GM12873 (cell line): Measurements from ENCODE around the gene KSR1.

Experiments used
- TF ChIP-seq, protein P1 (sequence below): IDR thresholded peaks from 2 replicates; pipeline ENCODE4 v1.5.1; 2012; ENCODE audit warnings: low read depth, mild to moderate bottlenecking, moderate library complexity, low read length, control low read depth; ENCODE audit not compliant: insufficient read depth; ENCODE audit errors: missing control alignments

Gene KSR1

DNA sequence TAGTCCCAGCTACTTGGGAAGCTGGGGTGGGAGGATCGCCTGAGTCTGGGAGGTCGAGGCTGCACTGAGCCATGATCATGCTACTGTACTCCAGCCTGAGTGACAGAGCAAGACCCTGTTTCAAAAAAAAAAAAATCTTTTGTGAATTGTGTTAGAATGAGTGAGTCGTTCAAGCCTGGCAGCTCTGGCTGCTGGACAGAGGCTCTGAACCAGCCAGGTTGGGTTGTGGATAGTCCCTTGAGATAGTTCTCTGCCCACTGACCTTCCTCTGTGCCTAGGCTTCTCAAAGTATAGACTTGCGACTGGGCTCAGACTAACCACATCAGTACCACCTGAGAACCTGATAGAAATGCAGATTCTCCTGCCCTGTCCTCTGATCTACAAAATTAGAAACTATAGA, 2.2 kb upstream of the KSR1 start:
- TF ChIP-seq, protein P1, sequence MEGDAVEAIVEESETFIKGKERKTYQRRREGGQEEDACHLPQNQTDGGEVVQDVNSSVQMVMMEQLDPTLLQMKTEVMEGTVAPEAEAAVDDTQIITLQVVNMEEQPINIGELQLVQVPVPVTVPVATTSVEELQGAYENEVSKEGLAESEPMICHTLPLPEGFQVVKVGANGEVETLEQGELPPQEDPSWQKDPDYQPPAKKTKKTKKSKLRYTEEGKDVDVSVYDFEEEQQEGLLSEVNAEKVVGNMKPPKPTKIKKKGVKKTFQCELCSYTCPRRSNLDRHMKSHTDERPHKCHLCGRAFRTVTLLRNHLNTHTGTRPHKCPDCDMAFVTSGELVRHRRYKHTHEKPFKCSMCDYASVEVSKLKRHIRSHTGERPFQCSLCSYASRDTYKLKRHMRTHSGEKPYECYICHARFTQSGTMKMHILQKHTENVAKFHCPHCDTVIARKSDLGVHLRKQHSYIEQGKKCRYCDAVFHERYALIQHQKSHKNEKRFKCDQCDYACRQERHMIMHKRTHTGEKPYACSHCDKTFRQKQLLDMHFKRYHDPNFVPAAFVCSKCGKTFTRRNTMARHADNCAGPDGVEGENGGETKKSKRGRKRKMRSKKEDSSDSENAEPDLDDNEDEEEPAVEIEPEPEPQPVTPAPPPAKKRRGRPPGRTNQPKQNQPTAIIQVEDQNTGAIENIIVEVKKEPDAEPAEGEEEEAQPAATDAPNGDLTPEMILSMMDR, result no peak

GRCh38 chr17:27455236-27455913, 873 bp upstream of the KSR1 start:
- TF ChIP-seq, protein P1, result no peak

DNA sequence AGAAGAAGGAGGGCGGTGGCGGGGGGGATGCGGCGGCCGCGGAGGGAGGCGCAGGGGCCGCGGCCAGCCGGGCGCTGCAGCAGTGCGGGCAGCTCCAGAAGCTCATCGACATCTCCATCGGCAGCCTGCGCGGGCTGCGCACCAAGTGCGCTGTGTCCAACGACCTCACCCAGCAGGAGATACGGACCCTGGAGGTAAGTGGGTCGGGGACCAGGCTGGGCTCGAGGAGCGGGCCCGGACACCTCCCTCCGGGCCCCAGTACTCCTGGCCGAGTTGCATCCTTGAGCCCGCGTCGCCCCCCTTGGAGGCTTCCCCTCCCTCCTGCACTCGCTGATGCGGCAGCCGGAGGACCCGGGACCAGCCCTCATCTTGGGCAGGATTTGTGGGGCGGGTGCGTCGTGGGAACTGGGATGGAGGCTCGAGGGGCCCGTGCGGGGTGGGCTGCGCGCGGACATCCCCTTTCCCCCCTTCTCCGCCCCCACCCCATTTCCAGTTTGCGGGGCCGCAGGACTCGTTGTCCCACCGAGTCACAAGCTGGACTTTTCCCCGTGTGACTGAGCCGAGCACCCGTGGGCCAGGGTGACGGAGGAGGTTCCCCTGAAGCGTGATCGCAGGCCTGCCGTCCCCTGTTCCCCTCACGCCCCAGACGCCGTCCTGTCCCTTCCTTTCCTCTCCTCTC, 572 bp downstream of the KSR1 start:
- TF ChIP-seq, protein P1, result no peak

GRCh38 chr17:27457360-27457715, 1.1 kb downstream of the KSR1 start:
- TF ChIP-seq, protein P1, result no peak

DNA sequence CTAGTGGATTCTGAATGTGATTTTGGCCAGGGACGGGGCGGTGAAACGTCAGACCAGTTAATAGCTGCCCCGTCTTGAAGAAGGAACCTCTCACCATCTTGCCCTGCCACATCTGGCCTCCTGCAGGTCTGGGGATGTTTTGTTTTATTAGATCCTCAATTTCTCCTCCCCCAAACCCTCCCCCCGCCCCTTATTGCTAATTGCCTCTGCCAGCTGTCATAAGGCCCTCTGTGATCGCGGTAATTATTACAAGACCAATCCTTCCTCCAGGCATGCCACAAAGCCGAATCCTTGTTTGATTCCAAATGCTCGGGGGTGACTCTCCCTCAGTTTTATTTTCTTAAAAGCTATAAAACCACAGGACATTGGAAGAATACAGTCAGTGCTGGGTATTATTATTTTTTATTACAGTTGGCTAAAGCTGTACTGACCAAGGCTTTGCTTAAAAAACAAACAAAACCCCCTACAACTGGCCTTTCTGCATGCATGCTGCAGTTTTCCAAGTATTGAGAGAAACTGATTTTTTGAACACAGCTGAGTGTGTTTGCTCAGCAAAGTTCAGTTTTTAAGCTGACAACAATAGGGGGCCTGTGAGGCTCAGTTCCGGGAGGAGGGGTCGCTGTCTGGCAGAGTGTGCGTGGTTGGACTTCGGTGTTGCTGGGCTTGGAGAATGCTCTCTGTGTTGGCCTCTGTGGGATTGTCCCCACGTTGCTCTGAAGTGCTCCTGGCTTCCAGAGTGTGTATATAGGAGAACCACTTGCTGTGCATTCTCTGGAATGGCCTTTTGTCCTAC, 1.7 kb downstream of the KSR1 start:
- TF ChIP-seq, protein P1, result no peak

DNA sequence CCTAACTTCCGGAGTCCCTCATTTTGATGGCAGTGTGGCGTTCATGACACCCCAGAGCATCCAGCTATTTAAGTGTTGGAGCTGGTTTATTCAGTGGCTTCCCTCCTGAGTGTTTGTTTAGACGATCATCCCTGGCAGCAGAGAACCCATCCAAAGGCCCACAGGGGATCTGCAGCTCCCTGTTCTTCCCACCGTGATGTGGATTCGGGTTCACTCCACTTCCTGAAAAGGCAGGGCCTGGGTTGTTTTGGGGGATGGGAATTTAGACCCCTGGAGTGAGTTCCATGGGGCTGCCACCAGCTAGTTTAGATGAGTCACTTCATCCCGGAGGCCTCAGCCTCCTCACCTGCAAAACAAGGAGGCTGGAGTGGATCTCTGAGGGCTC, 2.3 kb downstream of the KSR1 start:
- TF ChIP-seq, protein P1, result no peak

- TF ChIP-seq, protein P1, result no peak
These were observed 3.2 kb downstream of the KSR1 start for GRCh38 chr17:27459433-27459832.
